Activated CD4-positive, alpha-beta memory T cell treated with anti-CD3 and anti-CD28 coated beads, Interleukin-2, amount 10 ng/mL, durations not matched to agents 7 days and 5 days (primary cell): ENCODE results near the gene LRP1-AS. TPM values are rescaled to one million over a fixed set of nuclear protein-coding genes. Genes with fewer than 3 reads are reported as not detected.
A peak's percentile ranks its signal among the peaks of the same experiment; 100 is the strongest.

ENCODE experiments used
- CTCF ChIA-PET: fragments of 350-600 bp; sonication (Branson Sonifier 250); formaldehyde crosslinking; loops from one replicate; lab custom pipeline; 2021; ENCODE audit warnings: antibody characterized with exemption, inconsistent platforms; lab: Charles Lee
- POLR2A ChIA-PET: fragments of 350-600 bp; sonication (Branson Sonifier 250); formaldehyde crosslinking; loops from one replicate; lab custom pipeline; 2021; ENCODE audit warnings: antibody characterized with exemption; lab: Charles Lee
- DNase-seq: peaks from one replicate; pipeline ENCODE4 v3.0.0-alpha.2; 2020
- H3K27ac Mint-ChIP-seq: one replicate; pipeline ENCODE4 v1.8.0; 2021; ENCODE audit warnings: mild to moderate bottlenecking, mixed read lengths
- H3K27me3 Mint-ChIP-seq: one replicate; pipeline ENCODE4 v1.8.0; 2021; ENCODE audit warnings: mixed read lengths
- H3K36me3 Mint-ChIP-seq: one replicate; pipeline ENCODE4 v1.8.0; 2021; ENCODE audit warnings: low read depth, mixed read lengths
- H3K4me1 Mint-ChIP-seq: one replicate; pipeline ENCODE4 v1.8.0; 2021; ENCODE audit warnings: mixed read lengths
- H3K4me3 Mint-ChIP-seq: one replicate; pipeline ENCODE4 v1.8.0; 2021; ENCODE audit warnings: mild to moderate bottlenecking, mixed read lengths
- H3K9me3 Mint-ChIP-seq: one replicate; pipeline ENCODE4 v1.8.0; 2021; ENCODE audit warnings: mixed read lengths
- total RNA-seq, 2 experiments: library from RNA; stranded (reverse); gene quantifications; one replicate each; pipeline ENCODE4 v1.2.3, GENCODE V29; 2021

Gene LRP1-AS
- total RNA-seq, 2 experiments from 2014 or later: not detected

- CTCF ChIA-PET: interaction anchor here (0.5 to 8.3 kb wide), 5 partner anchors 14 to 75 kb away, joined by 3 to 69 read pairs (median 3); partner anchors contain the start of gene STAT6
- Mint-ChIP-seq H3K4me3 (no peak overlapping the region), H3K36me3 (peaks cover 43% of the 10 kb centered on the region), H3K27me3 (no peaks in the 10 kb centered on the region), H3K4me1 (peaks cover 35% of the 10 kb centered on the region), H3K9me3 (no peaks in the 10 kb centered on the region), H3K27ac (peak overlapping the region; percentile 42)
- no peak for DNase-seq
- POLR2A ChIA-PET: interaction anchor here (1.3 to 14.8 kb wide), 2 partner anchors 13 to 17 kb away, joined by 3 to 247 read pairs; partner anchors contain the start of genes NEMP1 and STAT6
Measured at GRCh38 chr12:57096099-57096572, 51.3 kb downstream of the LRP1-AS start.

GRCh38 chr12:57095440-57095839 is 52.0 kb downstream of the LRP1-AS start:
- POLR2A ChIA-PET: interaction anchor here (14.8 kb wide), 1 partner anchor 14 kb away, joined by 247 read pairs; the partner anchor contains the start of gene STAT6
- Mint-ChIP-seq H3K27me3 (no peaks in the 10 kb centered on the region), H3K27ac (peak overlapping the region; percentile 5), H3K4me3 (no peak overlapping the region), H3K36me3 (peaks cover 49% of the 10 kb centered on the region), H3K4me1 (peaks cover 38% of the 10 kb centered on the region), H3K9me3 (no peaks in the 10 kb centered on the region)
- DNase-seq: no peak
- CTCF ChIA-PET: interaction anchor here (0.5 to 8.3 kb wide), 4 partner anchors 15 to 74 kb away, joined by 3 to 69 read pairs (median 4); partner anchors contain the start of gene STAT6

Other genes with a start within 250 kb of the LRP1-AS start
- gene SDR9C7, start 213.2 kb downstream of the LRP1-AS start, total RNA-seq: not detected
- under 1 TPM; 0.28 to 0.53 TPM for gene RDH16, start 190.0 kb downstream of the LRP1-AS start, total RNA-seq
- gene ZBTB39, start 141.1 kb downstream of the LRP1-AS start, total RNA-seq: 1 to 10 TPM; 7.7 to 7.8 TPM
- not detected for gene TAC3, start 131.1 kb downstream of the LRP1-AS start, total RNA-seq
- gene MYO1A, start 97.5 kb downstream of the LRP1-AS start, total RNA-seq: under 1 TPM; 0.28 to 0.65 TPM
- gene NEMP1, start 68.8 kb downstream of the LRP1-AS start, total RNA-seq: 10 to 100 TPM; 51.7 to 59.2 TPM
- gene NAB2, start 58.5 kb downstream of the LRP1-AS start, total RNA-seq: 1 to 10 TPM; 8.7 to 9.6 TPM
- 100 to 1,000 TPM; 127 to 128 TPM for gene STAT6, start 36.3 kb downstream of the LRP1-AS start, total RNA-seq
- gene LRP1, start 19.1 kb downstream of the LRP1-AS start, total RNA-seq: under 1 TPM; 0.60 to 0.86 TPM
- gene NXPH4, start 69.2 kb upstream of the LRP1-AS start, total RNA-seq: 1 to 10 TPM in 1 of 2 experiments, under 1 TPM in 1; 0.81 to 1.1 TPM
- 100 to 1,000 TPM; 224 to 244 TPM for gene SHMT2, start 82.1 kb upstream of the LRP1-AS start, total RNA-seq
- 1 to 10 TPM; 4.1 to 4.5 TPM for gene STAC3, start 103.6 kb upstream of the LRP1-AS start, total RNA-seq